H1 (cell line): ENCODE measurements around the gene SRY. TPM values are rescaled to one million over a fixed set of nuclear protein-coding genes. Genes with fewer than 3 reads are reported as not detected.

Source experiments
- CTCF ChIA-PET: fragments of 300-600 bp; sonication (Branson Sonifier 250); formaldehyde crosslinking; loops from one replicate; lab custom pipeline; 2021; ENCODE audit not compliant: partially characterized antibody; lab: Charles Lee
- POLR2A ChIA-PET: fragments of 300-600 bp; sonication (Branson Sonifier 250); formaldehyde crosslinking; loops from one replicate; lab custom pipeline; 2021; ENCODE audit warnings: inconsistent platforms; ENCODE audit not compliant: partially characterized antibody; lab: Charles Lee
- DNase-seq, 2 experiments: peaks; one replicate each; pipeline versions ENCODE4 v3.0.0 to v3.0.0-alpha.2; 2010 to 2022; ENCODE audit warnings: low spot score in 2 of 2, low read depth in 1 of 2, mixed read lengths in 1 of 2
- FAIRE-seq: peaks from 2 replicates; lab custom pipeline; 2011; peaks lifted over from hg19 to GRCh38; lab: Jason Lieb, UNC
- H2AFZ ChIP-seq: 2 replicates; pipeline ENCODE4 v1.8.1; 2012; ENCODE audit warnings: low read length, inconsistent platforms
- H2AK5ac ChIP-seq: 2 replicates; pipeline ENCODE4 v1.6.1; 2013; ENCODE audit warnings: low read depth, low read length
- H2BK120ac ChIP-seq: replicated peaks from 2 replicates; pipeline ENCODE3; 2013; ENCODE audit warnings: low read depth, low read length, inconsistent platforms
- H2BK12ac ChIP-seq: 2 replicates; pipeline ENCODE4 v1.6.1; 2013; ENCODE audit warnings: low read depth, low read length
- H2BK15ac ChIP-seq: 2 replicates; pipeline ENCODE4 v1.6.1; 2013; ENCODE audit warnings: low read length
- H2BK20ac ChIP-seq: 2 replicates; pipeline ENCODE4 v1.6.1; 2013; ENCODE audit warnings: low read length
- H2BK5ac ChIP-seq: 2 replicates; pipeline ENCODE4 v1.6.1; 2013; ENCODE audit warnings: low read depth, low read length
- H3K14ac ChIP-seq: 2 replicates; pipeline ENCODE4 v1.6.1; 2013; ENCODE audit warnings: inconsistent platforms; ENCODE audit not compliant: insufficient read length
- H3K18ac ChIP-seq: 2 replicates; pipeline ENCODE4 v1.6.1; 2013; ENCODE audit warnings: low read length; ENCODE audit errors: extremely low read depth
- H3K23ac ChIP-seq: 2 replicates; pipeline ENCODE4 v1.6.1; 2013; ENCODE audit warnings: inconsistent platforms; ENCODE audit not compliant: insufficient read length
- H3K23me2 ChIP-seq: 2 replicates; pipeline ENCODE4 v1.6.1; 2013; ENCODE audit warnings: low read depth, low read length
- H3K27ac ChIP-seq: 2 replicates; pipeline ENCODE4 v1.6.1; 2011; ENCODE audit warnings: low read depth, low read length, inconsistent platforms
- H3K27me3 ChIP-seq, 4 experiments: replicated peaks in 1 of 4; 1 replicate in 1 of 4; 2 replicates in 3 of 4; pipeline versions ENCODE4 v1.6.1 to v1.8.1; 2011 to 2013; ENCODE audit warnings: low read length in 3 of 4, mild to moderate bottlenecking in 3 of 4, inconsistent platforms in 2 of 4, mixed read lengths in 2 of 4, moderate library complexity in 1 of 4; ENCODE audit not compliant: control insufficient read depth in 3 of 4, insufficient read depth in 3 of 4; ENCODE audit errors: extremely low read depth in 1 of 4
- H3K36me3 ChIP-seq, 4 experiments: 2 replicates each; pipeline versions ENCODE4 v1.6.1 to v1.8.1; 2011 to 2013; ENCODE audit warnings: mild to moderate bottlenecking in 4 of 4, low read length in 3 of 4, moderate library complexity in 2 of 4, control low read depth in 1 of 4, inconsistent platforms in 1 of 4; ENCODE audit not compliant: insufficient read depth in 4 of 4, control insufficient read depth in 2 of 4
- H3K4ac ChIP-seq: replicated peaks from 2 replicates; pipeline ENCODE3; 2013; ENCODE audit warnings: low read length, low read depth, mixed read lengths, inconsistent platforms; ENCODE audit not compliant: insufficient read length
- H3K4me1 ChIP-seq, 4 experiments: replicated peaks in 1 of 4; 1 replicate in 1 of 4; 2 replicates in 3 of 4; pipeline versions ENCODE4 v1.6.1 to v1.8.1; 2011 to 2013; ENCODE audit warnings: low read length in 3 of 4, inconsistent platforms in 2 of 4, mixed read lengths in 1 of 4; ENCODE audit not compliant: insufficient read depth in 4 of 4, control insufficient read depth in 3 of 4
- H3K4me2 ChIP-seq, 2 experiments: 2 replicates each; pipeline versions ENCODE4 v1.6.1 to v1.8.1; 2011 to 2013; ENCODE audit warnings: low read depth in 2 of 2, low read length in 2 of 2, control low read depth in 1 of 2, inconsistent platforms in 1 of 2, mild to moderate bottlenecking in 1 of 2; ENCODE audit not compliant: insufficient read depth in 1 of 2
- H3K4me3 ChIP-seq, 4 experiments: fragments of 200-600, 300-600 bp in 1 of 4; sonication (generic), shearing (Covaris generic), sonication (Bioruptor Twin) in 1 of 4; 2 replicates each; pipeline versions ENCODE4 v1.5.1 to v1.8.1; 2011 to 2016; ENCODE audit warnings: low read length in 4 of 4, low read depth in 3 of 4, control low read depth in 2 of 4, inconsistent platforms in 2 of 4, mild to moderate bottlenecking in 2 of 4, mixed read lengths in 1 of 4, moderate library complexity in 1 of 4; ENCODE audit not compliant: insufficient read depth in 2 of 4; ENCODE audit errors: extremely low read depth in 1 of 4
- H3K56ac ChIP-seq: replicated peaks from 2 replicates; pipeline ENCODE3; 2013; ENCODE audit warnings: low read depth, mild to moderate bottlenecking, mixed read lengths, low read length, inconsistent platforms; ENCODE audit not compliant: insufficient read length
- H3K79me1 ChIP-seq: 2 replicates; pipeline ENCODE4 v1.6.1; 2013; ENCODE audit warnings: low read depth, low read length, control low read depth
- H3K79me2 ChIP-seq, 2 experiments: 2 replicates each; pipeline versions ENCODE4 v1.6.1 to v1.8.1; 2012 to 2013; ENCODE audit warnings: low read length in 2 of 2, mild to moderate bottlenecking in 2 of 2, inconsistent platforms in 1 of 2; ENCODE audit not compliant: insufficient read depth in 2 of 2, control insufficient read depth in 1 of 2
- H3K9ac ChIP-seq, 4 experiments: replicated peaks in 1 of 4; 1 replicate in 1 of 4; 2 replicates in 3 of 4; pipeline versions ENCODE4 v1.6.1 to v1.8.1; 2011 to 2013; ENCODE audit warnings: low read depth in 3 of 4, low read length in 3 of 4, control low read depth in 2 of 4, mild to moderate bottlenecking in 2 of 4, moderate library complexity in 2 of 4, inconsistent platforms in 1 of 4; ENCODE audit errors: extremely low read depth in 1 of 4
- H3K9me3 ChIP-seq, 2 experiments: 2 replicates each; pipeline versions ENCODE4 v1.6.1 to v1.8.1; 2012 to 2013; ENCODE audit warnings: mild to moderate bottlenecking in 2 of 2, moderate library complexity in 2 of 2, control low read depth in 1 of 2, inconsistent platforms in 1 of 2, low read depth in 1 of 2, low read length in 1 of 2, mixed read lengths in 1 of 2; ENCODE audit not compliant: insufficient read depth in 2 of 2
- H4K20me1 ChIP-seq, 2 experiments: replicated peaks in 1 of 2; 2 replicates each; pipeline versions ENCODE3 to v1.8.1; 2011 to 2013; ENCODE audit warnings: inconsistent platforms in 2 of 2, low read length in 2 of 2, mild to moderate bottlenecking in 1 of 2; ENCODE audit not compliant: insufficient read depth in 2 of 2, control insufficient read depth in 1 of 2
- H4K5ac ChIP-seq: 2 replicates; pipeline ENCODE4 v1.6.1; 2013; ENCODE audit warnings: low read length, low read depth, mixed read lengths, inconsistent platforms; ENCODE audit not compliant: insufficient read length
- H4K8ac ChIP-seq: 2 replicates; pipeline ENCODE4 v1.8.0; 2013; ENCODE audit warnings: mild to moderate bottlenecking, moderate library complexity, low read length, inconsistent platforms; ENCODE audit not compliant: insufficient read depth; ENCODE audit errors: extremely low read depth
- H4K91ac ChIP-seq: replicated peaks from 2 replicates; pipeline ENCODE3; 2013; ENCODE audit warnings: low read length, mixed read lengths, inconsistent platforms; ENCODE audit not compliant: insufficient read length
- ATF2 ChIP-seq: IDR thresholded peaks from 2 replicates; pipeline ENCODE4 v1.6.1; 2012; ENCODE audit warnings: low read length, inconsistent platforms
- CHD2 ChIP-seq: IDR thresholded peaks from 2 replicates; pipeline ENCODE4 v1.6.1; 2012; ENCODE audit warnings: low read length, improper control_type of control experiment
- WGBS, 2 experiments: shearing (Covaris generic) in 1 of 2; methylation state at CpG; one replicate each; pipeline versions ENCODE4 v1.1.6 to v1.1.7; 2013 to 2015; ENCODE audit warnings: low lambda C conversion rate in 2 of 2, mixed read lengths in 2 of 2, inconsistent platforms in 1 of 2, low coverage in 1 of 2, missing lambda C conversion rate in 1 of 2; ENCODE audit not compliant: insufficient replicate concordance in 2 of 2, insufficient coverage in 1 of 2, insufficient read length in 1 of 2; ENCODE audit errors: extremely low coverage in 1 of 2, missing lambda C conversion rate in 1 of 2; 5-methylcytosine and 5-hydroxymethylcytosine counted together
- long read RNA-seq, 2 experiments: library from RNA in 1 of 2; library from capped mRNA in 1 of 2; stranded (forward); transcript quantifications; one replicate each; pipeline ENCODE4 v2.0.0, GENCODE V29; 2021; ENCODE audit warnings: inconsistent platforms in 1 of 2
- polyA minus RNA-seq, 3 experiments: library from RNA; depleted of rRNA, polyadenylated mRNA; stranded (reverse); fragments of >200 nt; gene quantifications; 1 replicate in 2 of 3; 2 replicates in 1 of 3; pipeline ENCODE4 v1.2.3, GENCODE V29; 2011
- polyA plus RNA-seq, 7 experiments: library from polyadenylated mRNA; depleted of rRNA in 3 of 7; stranded (reverse) in 5 of 7; unstranded in 2 of 7; fragments of >200 nt in 5 of 7; fragments of 200-250 nt in 2 of 7; gene quantifications; 1 replicate in 5 of 7; 2 replicates in 1 of 7; 4 replicates in 1 of 7; pipeline versions ENCODE4 v1.2.1 to v1.2.3, GENCODE V29; 2011 to 2013; ENCODE audit warnings: missing spikeins in 2 of 7, mixed read lengths in 2 of 7
- total RNA-seq: library from RNA; stranded (reverse); fragmentation: NEBNext Ultra II Directional; extraction: Animal tissue kit (Norgen Biotek cat#: 25700); gene quantifications from 2 replicates; pipeline ENCODE4 v1.2.1, GENCODE V29; 2021

Gene SRY
- total RNA-seq, result 4.8 and 5.9 TPM in 2 replicates
- 10.1 and 15.1 TPM in 2 replicates for polyA plus RNA-seq (2011; rRNA removed)
- polyA plus RNA-seq (2011; cell fraction: cytosol; rRNA removed), result 17.3 TPM
- polyA plus RNA-seq (2011; cell fraction: nucleus; rRNA removed), result 12.7 TPM
- polyA plus RNA-seq (2012, experiment 1 of 2), result 8.6 to 10.2 TPM (median 10.2 TPM) in 4 replicates
- 2.1 TPM for polyA plus RNA-seq (2012, experiment 2 of 2)
- polyA plus RNA-seq (2013, experiment 1 of 2), result 2.3 TPM
- 2.9 TPM for polyA plus RNA-seq (2013, experiment 2 of 2)
- 5.1 and 8.6 TPM in 2 replicates for polyA minus RNA-seq (2011; rRNA and poly(A)+ RNA removed)
- 5.3 TPM for polyA minus RNA-seq (2011; cell fraction: cytosol; rRNA and poly(A)+ RNA removed)
- 9.4 TPM for polyA minus RNA-seq (2011; cell fraction: nucleus; rRNA and poly(A)+ RNA removed)
- long read RNA-seq, experiment 1, transcript SRY-201 (1 exons, 845 nt), result major isoform, 5 of 5 reads
- long read RNA-seq, experiment 1, partial matches to known transcripts, result 0 of 5 reads
- long read RNA-seq, experiment 1, other reads (novel, unspliced or antisense), result 0 of 5 reads
- long read RNA-seq, experiment 2, partial matches to known transcripts, result 0 of 2 reads
- long read RNA-seq, experiment 2, other reads (novel, unspliced or antisense), result 0 of 2 reads

GRCh38 chrY:2787600-2787999 is at the start of gene SRY:
Gene SRY (minus strand): TSS chrY:2787682. CDS start chrY:2787603, 79 bp downstream.
- H3K9me3 ChIP-seq, result no peaks in the 10 kb centered on the region
- H2AK5ac ChIP-seq, result no peak within 1 kb of the TSS
- peak within 1 kb of the TSS; percentile 60 for H3K18ac ChIP-seq
- CTCF ChIA-PET, result interaction anchor here (0.7 kb wide), 1 partner anchor 149 kb away, joined by 3 read pairs; no protein-coding TSS in a partner anchor
- H3K23ac ChIP-seq, result no peak within 1 kb of the TSS
- peak; percentile 73 for FAIRE-seq
- H3K14ac ChIP-seq, result no peak within 1 kb of the TSS
- peak within 1 kb of the TSS; percentile 48 for H4K5ac ChIP-seq
- peaks cover 0 to 4% of the 10 kb centered on the region in 2 experiments; a peak in 1 of 4 replicates for H3K79me2 ChIP-seq
- 0 out of 2 replicates have a peak within 1 kb of the TSS, but pooled peaks have one; percentile 36 for H3K27ac ChIP-seq
- H3K4me2 ChIP-seq, result peak within 1 kb of the TSS; percentile 74 to 85
- no peak for DNase-seq
- no peaks in the 10 kb centered on the region for H4K20me1 ChIP-seq
- peak within 1 kb of the TSS; percentile 98 for H2AFZ ChIP-seq
- H3K79me1 ChIP-seq, result no peaks in the 10 kb centered on the region
- H4K91ac ChIP-seq, result peak within 1 kb of the TSS; percentile 89
- 2% methylated on average over 7 of the region's 9 CpGs; no CpG with 5 or more reads in 1 of the 2 experiments for WGBS, 2 experiments
- no peaks in the 10 kb centered on the region; a peak in 1 of 7 replicates for H3K27me3 ChIP-seq
- peak within 1 kb of the TSS; percentile 67 for H3K56ac ChIP-seq
- peak within 1 kb of the TSS; percentile 86; the same call in 1 of the 2 replicates for H2BK20ac ChIP-seq
- peaks cover 0 to 5% (median 1%) of the 10 kb centered on the region in 4 experiments; a peak in 4 of 7 replicates for H3K4me1 ChIP-seq
- H2BK15ac ChIP-seq, result peak within 1 kb of the TSS; percentile 88
- H3K23me2 ChIP-seq, result peaks cover 7% of the 10 kb centered on the region
- H3K9ac ChIP-seq, result peak within 1 kb of the TSS; percentile 39 to 61 (median 58); a peak in 6 of 7 replicates
- POLR2A ChIA-PET, result interaction anchor here (1.0 to 1.6 kb wide), 2 partner anchors 11 to 63 kb away, joined by 3 read pairs; no protein-coding TSS in a partner anchor
- peak within 1 kb of the TSS; percentile 90 for H2BK12ac ChIP-seq
- no peak within 1 kb of the TSS; the same call in 1 of the 2 replicates for H4K8ac ChIP-seq
- no peak within 1 kb of the TSS for H3K4ac ChIP-seq
- peak within 1 kb of the TSS; percentile 78; the same call in 1 of the 2 replicates for H2BK5ac ChIP-seq
- H2BK120ac ChIP-seq, result peak within 1 kb of the TSS; percentile 78
- H3K36me3 ChIP-seq, result no peaks in the 10 kb centered on the region
- peak within 1 kb of the TSS; percentile 61 to 75 (median 68) for H3K4me3 ChIP-seq
- no peak for TF ChIP-seq CHD2
- TF ChIP-seq ATF2, result no peak
